SK-N-SH (cell line): ENCODE data around the gene RELCH. TPM values are rescaled to one million over a fixed set of nuclear protein-coding genes. Genes with fewer than 3 reads are reported as not detected.

Source experiments
- CTCF ChIA-PET: fragments of 300-600, 350-600 bp; formaldehyde crosslinking; extraction: SDS; loops from one replicate; lab custom pipeline; 2021; lab: Yijun Ruan, JAX
- POLR2A ChIA-PET: fragments of 350-600 bp; sonication (Branson Sonifier 250); formaldehyde crosslinking; extraction: SDS; loops from one replicate; lab custom pipeline; 2020; ENCODE audit warnings: antibody characterized with exemption, inconsistent platforms; lab: Yijun Ruan, JAX
- DNase-seq: peaks from one replicate; pipeline ENCODE4 v3.0.0; 2012
- H2AFZ ChIP-seq: fragments of 200-600 bp; sonication (generic); 2 replicates; pipeline ENCODE4 v1.8.1; 2016; ENCODE audit warnings: antibody characterized with exemption, mild to moderate bottlenecking, low read depth
- H3F3A ChIP-seq: fragments of 200-600 bp; sonication (generic); replicated peaks from 2 replicates; pipeline ENCODE3; 2016; ENCODE audit warnings: antibody characterized with exemption, mild to moderate bottlenecking; ENCODE audit not compliant: insufficient read depth
- H3K27ac ChIP-seq, 2 experiments: fragments of 200-500 bp in 1 of 2; fragments of 200-600 bp in 1 of 2; sonication (Bioruptor generic) in 1 of 2; sonication (generic), shearing (Covaris generic) in 1 of 2; 2 replicates each; pipeline versions ENCODE4 v1.5.1 to v1.6.1; 2014 to 2016; ENCODE audit warnings: low read depth in 2 of 2, inconsistent platforms in 1 of 2, low read length in 1 of 2, mild to moderate bottlenecking in 1 of 2, mixed read lengths in 1 of 2
- H3K27me3 ChIP-seq: fragments of 200-600 bp; sonication (generic), shearing (Covaris generic); 2 replicates; pipeline ENCODE4 v1.6.1; 2016; ENCODE audit warnings: mixed run types; ENCODE audit not compliant: insufficient read depth
- H3K36me3 ChIP-seq, 2 experiments: fragments of 200-500 bp in 1 of 2; fragments of 200-600 bp in 1 of 2; sonication (Bioruptor generic) in 1 of 2; sonication (generic) in 1 of 2; replicated peaks in 1 of 2; 2 replicates each; pipeline versions ENCODE3 to v1.5.1; 2014 to 2016; ENCODE audit warnings: low read length in 1 of 2, mild to moderate bottlenecking in 1 of 2; ENCODE audit not compliant: insufficient read depth in 2 of 2, control insufficient read depth in 1 of 2
- H3K4me1 ChIP-seq, 2 experiments: fragments of 200-500 bp in 1 of 2; fragments of 200-600 bp in 1 of 2; sonication (Bioruptor generic) in 1 of 2; sonication (generic), shearing (Covaris generic) in 1 of 2; 2 replicates each; pipeline versions ENCODE4 v1.5.1 to v1.6.1; 2014 to 2016; ENCODE audit warnings: low read depth in 1 of 2, low read length in 1 of 2, mixed run types in 1 of 2; ENCODE audit not compliant: insufficient read depth in 2 of 2, control insufficient read depth in 1 of 2
- H3K4me2 ChIP-seq: fragments of 200-600 bp; sonication (generic), shearing (Covaris generic); 2 replicates; pipeline ENCODE4 v1.6.1; 2017; ENCODE audit warnings: mixed run types
- H3K4me3 ChIP-seq, 2 experiments: fragments of 200-500 bp in 1 of 2; fragments of 200-600 bp in 1 of 2; sonication (Bioruptor generic) in 1 of 2; sonication (generic), shearing (Covaris generic) in 1 of 2; 2 replicates each; pipeline versions ENCODE4 v1.5.1 to v1.8.1; 2014 to 2016; ENCODE audit warnings: low read depth in 2 of 2, inconsistent platforms in 1 of 2, low read length in 1 of 2, mild to moderate bottlenecking in 1 of 2, mixed read lengths in 1 of 2, moderate library complexity in 1 of 2
- H3K79me2 ChIP-seq: fragments of 200-600 bp; sonication (generic); 2 replicates; pipeline ENCODE4 v1.8.1; 2017; ENCODE audit warnings: mild to moderate bottlenecking; ENCODE audit not compliant: insufficient read depth
- H3K9ac ChIP-seq: fragments of 200-600 bp; sonication (generic); 2 replicates; pipeline ENCODE4 v1.6.1; 2017; ENCODE audit warnings: mixed run types
- H3K9me2 ChIP-seq: fragments of 200-600 bp; sonication (generic); 2 replicates; pipeline ENCODE4 v1.6.1; 2017; ENCODE audit warnings: mixed run types
- H3K9me3 ChIP-seq: fragments of 200-600 bp; sonication (generic); 2 replicates; pipeline ENCODE4 v1.6.1; 2017; ENCODE audit warnings: mixed run types, mild to moderate bottlenecking, moderate library complexity
- H4K20me1 ChIP-seq: fragments of 200-600 bp; sonication (generic); 2 replicates; pipeline ENCODE4 v1.6.1; 2017; ENCODE audit warnings: mild to moderate bottlenecking, mixed run types; ENCODE audit not compliant: insufficient read depth
- EP300 ChIP-seq, 2 experiments: IDR thresholded peaks; 2 replicates each; pipeline versions ENCODE4 v1.4.0 to v1.6.1; 2012; ENCODE audit warnings: borderline replicate concordance in 1 of 2, low read depth in 1 of 2, low read length in 1 of 2
- EZH2phosphoT487 ChIP-seq: fragments of 200-600 bp; sonication (generic); IDR thresholded peaks from 2 replicates; pipeline ENCODE4 v1.6.1; 2017; ENCODE audit warnings: low read depth, mixed run types, mild to moderate bottlenecking, antibody characterized with exemption, moderate library complexity, borderline replicate concordance
- FOSL2 ChIP-seq: IDR thresholded peaks from 2 replicates; pipeline ENCODE4 v1.4.0; 2012; ENCODE audit warnings: low read depth, mild to moderate bottlenecking, moderate library complexity, borderline replicate concordance
- FOXJ3 ChIP-seq: sonication (generic); formaldehyde crosslinking; IDR thresholded peaks from 2 replicates; pipeline ENCODE4 v1.5.1; 2020; ENCODE audit warnings: mild to moderate bottlenecking, missing genetic modification reagents
- GABPA ChIP-seq: IDR thresholded peaks from 2 replicates; pipeline ENCODE4 v1.4.0; 2012; ENCODE audit warnings: low read depth, mild to moderate bottlenecking
- JUND ChIP-seq: IDR thresholded peaks from 2 replicates; pipeline ENCODE4 v1.4.0; 2012
- MEF2A ChIP-seq: IDR thresholded peaks from 2 replicates; pipeline ENCODE4 v1.4.0; 2012; ENCODE audit warnings: low read depth, borderline replicate concordance
- MXI1 ChIP-seq: IDR thresholded peaks from 2 replicates; pipeline ENCODE4 v1.6.1; 2012; ENCODE audit warnings: mild to moderate bottlenecking, low read depth, low read length, improper control_type of control experiment
- NFIC ChIP-seq: IDR thresholded peaks from 2 replicates; pipeline ENCODE4 v1.4.0; 2012; ENCODE audit warnings: borderline replicate concordance
- NRF1 ChIP-seq: IDR thresholded peaks from 2 replicates; pipeline ENCODE4 v1.6.1; 2012; ENCODE audit warnings: low read depth, mild to moderate bottlenecking, low read length
- RAD21 ChIP-seq: IDR thresholded peaks from 2 replicates; pipeline ENCODE4 v1.6.1; 2012; ENCODE audit warnings: mild to moderate bottlenecking, low read length
- RCOR1 ChIP-seq: fragments of 150-350 bp; IDR thresholded peaks from 2 replicates; pipeline ENCODE4 v1.6.1; 2017; ENCODE audit warnings: antibody characterized with exemption, low read length
- REST ChIP-seq: IDR thresholded peaks from 2 replicates; pipeline ENCODE4 v1.6.1; 2012; ENCODE audit warnings: mild to moderate bottlenecking, low read depth, low read length, moderate library complexity
- RFX5 ChIP-seq: IDR thresholded peaks from 2 replicates; pipeline ENCODE4 v1.6.1; 2012; ENCODE audit warnings: mild to moderate bottlenecking, improper control_type of control experiment, low read length
- RXRA ChIP-seq: IDR thresholded peaks from 2 replicates; pipeline ENCODE4 v1.4.0; 2012; ENCODE audit warnings: low read depth, mild to moderate bottlenecking, borderline replicate concordance
- SIN3A ChIP-seq: IDR thresholded peaks from 2 replicates; pipeline ENCODE4 v1.6.1; 2012; ENCODE audit warnings: low read depth, mild to moderate bottlenecking, low read length, moderate library complexity, borderline replicate concordance
- TAF1 ChIP-seq: IDR thresholded peaks from 2 replicates; pipeline ENCODE4 v1.6.1; 2012; ENCODE audit warnings: low read depth, mild to moderate bottlenecking, low read length, moderate library complexity, borderline replicate concordance
- USF1 ChIP-seq: IDR thresholded peaks from 2 replicates; pipeline ENCODE4 v1.4.0; 2012; ENCODE audit warnings: low read depth, borderline replicate concordance
- USF2 ChIP-seq: fragments of 150-350 bp; IDR thresholded peaks from 2 replicates; pipeline ENCODE4 v1.6.1; 2017; ENCODE audit warnings: antibody characterized with exemption, low read length, low read depth, borderline replicate concordance
- YY1 ChIP-seq: IDR thresholded peaks from 2 replicates; pipeline ENCODE4 v1.4.0; 2012; ENCODE audit warnings: low read depth, mild to moderate bottlenecking
- ZBTB33 ChIP-seq: IDR thresholded peaks from 2 replicates; pipeline ENCODE4 v1.4.0; 2012; ENCODE audit warnings: low read depth, borderline replicate concordance
- WGBS: methylation state at CpG from one replicate; pipeline ENCODE4 v1.1.6; 2017; ENCODE audit warnings: low lambda C conversion rate; 5-methylcytosine and 5-hydroxymethylcytosine counted together
- polyA plus RNA-seq, 3 experiments: library from polyadenylated mRNA; depleted of rRNA; stranded (reverse); fragments of >200 nt; gene quantifications; 2 replicates each; pipeline ENCODE4 v1.2.3, GENCODE V29; 2012

The RELCH gene
- polyA plus RNA-seq, 1 of the 3 experiments (the other 2 are of a cell fraction): 7.4 TPM

- no peak overlapping the region for H3K9ac ChIP-seq
- ChIA-PET CTCF (interaction anchor here (1.3 kb wide), 1 partner anchor 41 kb away, joined by 3 read pairs; no protein-coding TSS in a partner anchor), POLR2A (no interaction called here)
- H3K4me2 ChIP-seq: no peak overlapping the region
- H2AFZ ChIP-seq: no peak overlapping the region
- no peak overlapping the region for H3K27ac ChIP-seq
- H3K9me3 ChIP-seq: no peaks in the 10 kb centered on the region
- no peaks in the 10 kb centered on the region for H3K4me1 ChIP-seq
- H3K27me3 ChIP-seq: no peaks in the 10 kb centered on the region
- H4K20me1 ChIP-seq: no peaks in the 10 kb centered on the region
- H3F3A ChIP-seq: no peaks in the 10 kb centered on the region
- TF ChIP-seq TAF1: no peak
- no peak for TF ChIP-seq RAD21
- TF ChIP-seq NFIC: no peak
- no peak for TF ChIP-seq MEF2A
- TF ChIP-seq FOSL2: no peak
- TF ChIP-seq REST: no peak
- TF ChIP-seq RFX5: no peak
- no peak for TF ChIP-seq NRF1
- no peak for TF ChIP-seq MXI1
- TF ChIP-seq FOXJ3 (CRISPR knock-in tag): no peak
- TF ChIP-seq SIN3A: no peak
- TF ChIP-seq USF2: no peak
- no peak for TF ChIP-seq EZH2phosphoT487
- peaks cover 12 to 22% of the 10 kb centered on the region in 2 experiments for H3K36me3 ChIP-seq
- peaks cover 77% of the 10 kb centered on the region for H3K79me2 ChIP-seq
- DNase-seq: no peak
- no peaks in the 10 kb centered on the region for H3K9me2 ChIP-seq
- H3K4me3 ChIP-seq: no peak overlapping the region
Measured at GRCh38 chr18:62209046-62209445, 22.0 kb downstream of the RELCH start.

GRCh38 chr18:62210138-62210537, 23.1 kb downstream of the RELCH start:
- Histone ChIP-seq H3K27me3 (no peaks in the 10 kb centered on the region), H3K79me2 (peaks cover 67% of the 10 kb centered on the region), H3K27ac (no peak overlapping the region), H3F3A (no peaks in the 10 kb centered on the region), H3K4me1 (no peaks in the 10 kb centered on the region), H2AFZ (no peak overlapping the region), H3K9ac (no peak overlapping the region), H3K36me3 (peaks cover 22% of the 10 kb centered on the region in 2 experiments), H4K20me1 (no peaks in the 10 kb centered on the region), H3K4me3 (no peak overlapping the region), H3K9me2 (no peaks in the 10 kb centered on the region), H3K4me2 (no peak overlapping the region), H3K9me3 (no peaks in the 10 kb centered on the region)
- DNase-seq: no peak
- CTCF ChIA-PET: interaction anchor here (1.0 kb wide), 1 partner anchor 36 kb away, joined by 5 read pairs; no protein-coding TSS in a partner anchor
- WGBS: 87% methylated on average over 1 of the region's 1 CpG
- POLR2A ChIA-PET: no interaction called here
- no peak for TF ChIP-seq ZBTB33
- no peak for TF ChIP-seq JUND
- no peak for TF ChIP-seq GABPA
- no peak for TF ChIP-seq FOXJ3 (CRISPR knock-in tag)
- TF ChIP-seq USF1: no peak
- TF ChIP-seq RCOR1: no peak
- TF ChIP-seq MEF2A: no peak
- no peak for TF ChIP-seq YY1
- TF ChIP-seq EP300 (IDR thresholded peaks at IDR 0.05; ENCODE audit: borderline replicate concordance in 1 of 2, low read depth in 1 of 2, low read length in 1 of 2): no peak
- no peak for TF ChIP-seq USF2
- no peak for TF ChIP-seq RXRA
